ENCODE data around the gene QDPR. TPM values are rescaled to one million over a fixed set of nuclear protein-coding genes. Genes with fewer than 3 reads are reported as not detected.

QDPR gene
- total RNA-seq, result 2.6 and 9.9 TPM in 2 replicates

DNA sequence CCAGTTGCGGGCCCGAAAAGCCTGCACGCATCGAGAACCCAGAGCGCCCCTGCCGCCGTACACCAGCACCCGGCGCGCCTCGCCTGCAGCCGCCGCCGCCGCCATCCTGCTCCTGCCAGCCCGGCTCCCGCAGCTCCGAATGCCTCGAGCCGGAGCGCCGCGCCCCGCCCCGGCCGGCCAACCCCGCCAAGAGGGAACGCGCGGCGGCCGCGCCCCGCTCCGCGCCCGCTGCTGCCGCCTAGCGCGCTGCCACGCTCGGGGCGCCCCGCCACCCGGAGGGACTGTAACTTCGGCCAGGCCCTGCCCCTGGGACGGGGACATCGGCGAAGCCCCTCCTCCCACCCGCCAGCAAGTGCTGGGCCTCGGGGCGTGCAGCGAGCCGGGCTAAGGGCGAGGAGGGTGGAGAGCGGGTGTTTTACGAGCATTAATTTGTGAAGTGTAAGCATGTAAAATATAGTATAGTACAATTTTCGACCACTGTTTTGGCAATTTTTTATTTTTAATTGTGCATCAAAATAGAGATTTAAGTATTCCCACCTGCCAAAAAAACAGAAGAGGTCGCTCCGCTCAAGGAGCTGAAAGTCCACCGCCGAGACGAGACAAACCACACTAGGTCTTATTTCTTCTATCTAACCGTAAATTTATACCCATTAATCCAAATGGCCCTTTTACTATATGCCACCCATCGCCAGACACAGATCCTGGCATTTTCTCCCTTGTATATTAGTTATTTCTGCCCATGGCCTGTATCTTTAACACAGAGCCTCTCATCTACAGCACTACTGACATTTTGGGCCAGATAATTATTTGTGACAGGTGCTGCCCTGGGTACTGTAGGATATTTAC is at the start of gene QDPR:
Gene QDPR, minus strand, starts transcription at position 141 of the 846 bp plus-strand sequence. Its CDS starts 36 bp downstream, at position 105.

DNA sequence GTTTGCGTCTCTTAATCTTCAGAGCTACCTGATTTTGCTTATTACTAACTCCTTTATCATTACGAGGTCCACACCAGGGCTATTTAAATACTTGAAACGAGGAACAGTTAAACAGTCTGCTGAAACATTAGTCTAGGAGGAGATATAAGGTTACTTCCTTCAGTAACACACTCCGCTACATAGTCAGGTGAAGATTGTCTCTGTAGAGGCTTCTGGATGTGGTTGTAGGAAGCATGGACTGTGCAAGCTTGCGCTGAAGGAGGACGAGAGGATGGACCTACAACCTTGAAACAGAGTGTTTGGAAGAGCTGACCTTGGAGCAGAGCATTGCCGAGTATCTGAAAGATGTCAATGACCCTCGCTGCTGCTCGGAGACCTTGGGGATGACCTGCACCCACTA is 3.0 kb upstream of the QDPR start, which contains the start of gene CLRN2:
Gene CLRN2, plus strand, starts transcription at position 301 of the 400 bp plus-strand sequence. CDS start 102 bp downstream, outside the sequence.

Other genes with a start within 250 kb of the QDPR start
- gene CLRN2, start 3.1 kb upstream of the QDPR start, total RNA-seq, result not detected in 2 replicates
- gene LAP3, start 65.1 kb upstream of the QDPR start, total RNA-seq, result 82.1 and 98.3 TPM in 2 replicates
- gene MED28, start 102.6 kb upstream of the QDPR start, total RNA-seq, result 5.1 and 5.5 TPM in 2 replicates

All from tracheal epithelial cell (primary cell).